Activated CD4-positive, alpha-beta T cell treated with anti-CD3 and anti-CD28 coated beads, Interleukin-10, Interleukin-2, amounts not matched to agents 100 ng/mL and 50 ng/mL, durations not matched to agents 16 hours and 8 hours (primary cell): ENCODE results near the gene MAP2K3.
"Not testable (repeated sequence)": the region's sequence is repeated elsewhere in the genome, so short reads cannot be mapped to it uniquely, and the experiment has no call there.

Experiments
- DNase-seq: peaks from one replicate; pipeline ENCODE4 v3.0.0-alpha.2; 2020

Gene MAP2K3

GRCh38 chr17:21337981-21338625 is 53.6 kb downstream of the MAP2K3 start:
- DNase-seq = not testable (repeated sequence)

- DNase-seq = no peak
These were observed 54.5 kb downstream of the MAP2K3 start for GRCh38 chr17:21339011-21339410.

GRCh38 chr17:21339571-21339970 is 55.1 kb downstream of the MAP2K3 start:
- not testable (repeated sequence) for DNase-seq

GRCh38 chr17:21340407-21340806 is 55.9 kb downstream of the MAP2K3 start:
- DNase-seq = not testable (repeated sequence)

GRCh38 chr17:21341279-21341678 is 56.8 kb downstream of the MAP2K3 start:
- not testable (repeated sequence) for DNase-seq

GRCh38 chr17:21341925-21342540 is 57.5 kb downstream of the MAP2K3 start:
- not testable (repeated sequence) for DNase-seq

GRCh38 chr17:21343061-21343949 is 58.8 kb downstream of the MAP2K3 start:
- DNase-seq = not testable (repeated sequence)

- not testable (repeated sequence) for DNase-seq
These were observed 60.3 kb downstream of the MAP2K3 start for GRCh38 chr17:21344801-21345200.

GRCh38 chr17:21345236-21345635 is 60.7 kb downstream of the MAP2K3 start:
- no peak for DNase-seq

GRCh38 chr17:21346107-21346506 is 61.6 kb downstream of the MAP2K3 start:
- not testable (repeated sequence) for DNase-seq

GRCh38 chr17:21346651-21347250 is 62.2 kb downstream of the MAP2K3 start:
- not testable (repeated sequence) for DNase-seq

- DNase-seq = not testable (repeated sequence)
These were observed 63.1 kb downstream of the MAP2K3 start for GRCh38 chr17:21347660-21348059.

- not testable (repeated sequence) for DNase-seq
These were observed 63.8 kb downstream of the MAP2K3 start for GRCh38 chr17:21348081-21348925.

- DNase-seq = not testable (repeated sequence)
These were observed 64.4 kb downstream of the MAP2K3 start for GRCh38 chr17:21348926-21349261.

GRCh38 chr17:21349358-21350050 is 65.0 kb downstream of the MAP2K3 start:
- not testable (repeated sequence) for DNase-seq

- not testable (repeated sequence) for DNase-seq
These were observed 66.0 kb downstream of the MAP2K3 start for GRCh38 chr17:21350495-21350894.

GRCh38 chr17:21351366-21352065 is 67.0 kb downstream of the MAP2K3 start:
- DNase-seq = no peak

GRCh38 chr17:21352221-21352980 is 67.9 kb downstream of the MAP2K3 start:
- DNase-seq = no peak

- DNase-seq = no peak
These were observed 68.4 kb downstream of the MAP2K3 start for GRCh38 chr17:21352981-21353265.

- no peak for DNase-seq
These were observed 69.0 kb downstream of the MAP2K3 start for GRCh38 chr17:21353326-21354010.
